ENCODE data around the gene TMEM255B.

- TF ChIP-seq CTCF (IDR thresholded peaks at IDR 0.05) (no peak), TCF7L2 (IDR thresholded peaks at IDR 0.05; ENCODE audit: low read depth, low read length) (no peak), POLR2AphosphoS5 (IDR thresholded peaks at IDR 0.05; ENCODE audit: low read depth, low read length) (no peak), SIN3A (IDR thresholded peaks at IDR 0.05; ENCODE audit: borderline replicate concordance, insufficient read depth, low read depth, low read length) (no peak), REST (IDR thresholded peaks at IDR 0.05; ENCODE audit: insufficient read depth in 1 of 2, low read depth in 2 of 2, low read length in 1 of 2) (no peak)
Measured at GRCh38 chr13:113806526-113806925, 47.5 kb downstream of the TMEM255B start.

Measured in Panc1 (cell line).